HG02678 (cell line): ENCODE measurements around the gene FEM1B.

Experiments
- ATAC-seq: cut with Tn5 transposase; IDR thresholded peaks from one replicate; pipeline ENCODE4 v1.9.1; 2021; ENCODE audit warnings: mild to moderate bottlenecking, moderate library complexity; ENCODE audit not compliant: unreplicated experiment

FEM1B gene

GRCh38 chr15:68258692-68259091 lies 18.9 kb upstream of the FEM1B start:
- ATAC-seq: no peak

- no peak for ATAC-seq
These were observed 17.7 kb upstream of the FEM1B start for GRCh38 chr15:68259883-68260282.

GRCh38 chr15:68261241-68261640 lies 16.3 kb upstream of the FEM1B start:
- ATAC-seq: no peak

GRCh38 chr15:68261980-68262379 lies 15.6 kb upstream of the FEM1B start:
- ATAC-seq: no peak

GRCh38 chr15:68262514-68263356 lies 14.8 kb upstream of the FEM1B start:
- ATAC-seq: no peak

- ATAC-seq: no peak
These were observed 13.3 kb upstream of the FEM1B start for GRCh38 chr15:68264282-68264681.

GRCh38 chr15:68265081-68265480 lies 12.5 kb upstream of the FEM1B start:
- ATAC-seq: no peak

- ATAC-seq: no peak
These were observed 11.9 kb upstream of the FEM1B start for GRCh38 chr15:68265674-68266073.

GRCh38 chr15:68268405-68268804 lies 9.1 kb upstream of the FEM1B start:
- no peak for ATAC-seq

GRCh38 chr15:68271854-68272471 lies 5.6 kb upstream of the FEM1B start:
- no peak for ATAC-seq

GRCh38 chr15:68272721-68273271 lies 4.7 kb upstream of the FEM1B start:
- ATAC-seq: no peak

- no peak for ATAC-seq
These were observed 3.2 kb upstream of the FEM1B start for GRCh38 chr15:68274201-68274848.

GRCh38 chr15:68275165-68275746 lies 2.3 kb upstream of the FEM1B start:
- ATAC-seq: no peak

- no peak for ATAC-seq
These were observed 877 bp upstream of the FEM1B start for GRCh38 chr15:68276668-68277067.

GRCh38 chr15:68277131-68277602 lies 378 bp upstream of the FEM1B start:
- no peak for ATAC-seq

GRCh38 chr15:68278345-68278594 lies 725 bp downstream of the FEM1B start:
- ATAC-seq: no peak

- ATAC-seq: no peak
These were observed 1.3 kb downstream of the FEM1B start for GRCh38 chr15:68278595-68279405.

GRCh38 chr15:68279779-68280753 lies 2.5 kb downstream of the FEM1B start:
- ATAC-seq: no peak

GRCh38 chr15:68281008-68281407 lies 3.5 kb downstream of the FEM1B start:
- ATAC-seq: no peak
